ENCODE data around the gene DHTKD1.

DNA sequence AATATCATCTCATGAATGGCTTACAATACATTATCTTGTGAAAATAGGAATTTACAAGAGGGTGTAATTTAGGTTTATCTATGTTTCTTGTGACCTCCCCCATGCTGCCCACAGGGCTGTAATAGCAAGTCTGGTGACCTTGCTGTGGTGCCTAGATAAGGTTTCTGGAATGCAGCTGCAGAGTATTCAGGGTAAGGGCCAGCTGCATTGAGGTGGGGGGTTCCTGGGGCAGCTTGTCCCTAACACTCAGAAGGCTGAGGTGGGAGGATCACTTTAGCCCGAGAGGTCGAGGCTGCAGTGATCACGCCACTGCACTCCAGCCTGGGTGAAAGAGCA lies 5.3 kb upstream of the DHTKD1 start:
- TF ChIP-seq, protein P1, sequence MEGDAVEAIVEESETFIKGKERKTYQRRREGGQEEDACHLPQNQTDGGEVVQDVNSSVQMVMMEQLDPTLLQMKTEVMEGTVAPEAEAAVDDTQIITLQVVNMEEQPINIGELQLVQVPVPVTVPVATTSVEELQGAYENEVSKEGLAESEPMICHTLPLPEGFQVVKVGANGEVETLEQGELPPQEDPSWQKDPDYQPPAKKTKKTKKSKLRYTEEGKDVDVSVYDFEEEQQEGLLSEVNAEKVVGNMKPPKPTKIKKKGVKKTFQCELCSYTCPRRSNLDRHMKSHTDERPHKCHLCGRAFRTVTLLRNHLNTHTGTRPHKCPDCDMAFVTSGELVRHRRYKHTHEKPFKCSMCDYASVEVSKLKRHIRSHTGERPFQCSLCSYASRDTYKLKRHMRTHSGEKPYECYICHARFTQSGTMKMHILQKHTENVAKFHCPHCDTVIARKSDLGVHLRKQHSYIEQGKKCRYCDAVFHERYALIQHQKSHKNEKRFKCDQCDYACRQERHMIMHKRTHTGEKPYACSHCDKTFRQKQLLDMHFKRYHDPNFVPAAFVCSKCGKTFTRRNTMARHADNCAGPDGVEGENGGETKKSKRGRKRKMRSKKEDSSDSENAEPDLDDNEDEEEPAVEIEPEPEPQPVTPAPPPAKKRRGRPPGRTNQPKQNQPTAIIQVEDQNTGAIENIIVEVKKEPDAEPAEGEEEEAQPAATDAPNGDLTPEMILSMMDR (IDR thresholded peaks at IDR 0.05): no peak
- TF ChIP-seq POLR2A (IDR thresholded peaks at IDR 0.05): no peak
